ENCODE data around the gene CIAO1.
A peak's percentile ranks its signal among the peaks of the same experiment; 100 is the strongest.
"Not testable (repeated sequence)": the region's sequence is repeated elsewhere in the genome, so short reads cannot be mapped to it uniquely, and the experiment has no call there.

CIAO1 gene

GRCh38 chr2:96250188-96250587, 15.8 kb upstream of the CIAO1 start:
- no peak for DNase-seq

- no peak for DNase-seq
These were observed 14.2 kb upstream of the CIAO1 start for GRCh38 chr2:96251721-96252292.

GRCh38 chr2:96252526-96252925, 13.5 kb upstream of the CIAO1 start:
- DNase-seq: no peak

GRCh38 chr2:96253006-96253405, 13.0 kb upstream of the CIAO1 start:
- no peak for DNase-seq

DNA sequence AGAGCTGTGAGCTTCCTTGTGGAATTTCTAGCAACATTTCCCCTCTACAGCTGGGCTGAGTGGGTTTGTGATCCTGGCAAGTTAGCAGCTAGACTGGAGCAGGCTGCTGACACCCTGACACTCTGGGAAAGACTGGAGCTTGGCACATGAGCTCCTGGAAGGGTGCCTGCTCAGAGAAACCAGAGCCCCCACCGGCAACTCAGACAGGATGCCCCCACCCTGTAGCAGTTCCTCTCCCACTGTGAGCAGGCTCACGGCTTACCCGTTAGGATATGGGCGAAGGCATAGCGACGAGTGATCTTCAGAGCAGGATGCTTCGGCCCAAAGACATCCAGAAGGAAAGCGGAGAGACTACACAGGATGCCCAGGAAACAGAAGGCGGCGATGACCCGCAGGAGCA, 11.5 kb upstream of the CIAO1 start:
- DNase-seq: no peak

DNA sequence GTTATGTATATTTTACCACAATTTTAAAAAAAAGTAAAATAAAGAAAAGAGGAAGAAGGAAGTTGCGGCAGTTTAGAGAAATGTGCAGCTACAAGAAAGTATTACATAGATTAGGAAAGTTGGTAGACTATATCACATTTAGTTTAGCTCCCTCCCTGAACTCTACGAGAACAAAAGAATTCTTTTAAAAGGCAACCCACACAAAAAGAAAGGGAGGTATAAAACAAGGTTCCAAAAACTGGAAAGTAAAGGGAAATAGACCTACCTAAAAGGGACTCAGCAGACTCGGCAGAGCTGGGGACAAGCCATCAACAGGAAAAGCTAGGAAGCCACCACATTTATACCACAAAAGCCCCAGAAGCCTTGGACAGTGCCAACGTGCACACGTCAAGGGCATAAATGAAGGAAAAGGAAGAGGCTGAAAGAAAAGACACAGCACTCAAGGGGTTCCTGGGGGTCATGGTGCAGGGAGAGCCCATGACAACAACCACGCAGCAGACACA, 9.4 kb upstream of the CIAO1 start:
- DNase-seq: no peak

- not testable (repeated sequence) for DNase-seq
These were observed 8.3 kb upstream of the CIAO1 start for GRCh38 chr2:96257744-96258143.

DNA sequence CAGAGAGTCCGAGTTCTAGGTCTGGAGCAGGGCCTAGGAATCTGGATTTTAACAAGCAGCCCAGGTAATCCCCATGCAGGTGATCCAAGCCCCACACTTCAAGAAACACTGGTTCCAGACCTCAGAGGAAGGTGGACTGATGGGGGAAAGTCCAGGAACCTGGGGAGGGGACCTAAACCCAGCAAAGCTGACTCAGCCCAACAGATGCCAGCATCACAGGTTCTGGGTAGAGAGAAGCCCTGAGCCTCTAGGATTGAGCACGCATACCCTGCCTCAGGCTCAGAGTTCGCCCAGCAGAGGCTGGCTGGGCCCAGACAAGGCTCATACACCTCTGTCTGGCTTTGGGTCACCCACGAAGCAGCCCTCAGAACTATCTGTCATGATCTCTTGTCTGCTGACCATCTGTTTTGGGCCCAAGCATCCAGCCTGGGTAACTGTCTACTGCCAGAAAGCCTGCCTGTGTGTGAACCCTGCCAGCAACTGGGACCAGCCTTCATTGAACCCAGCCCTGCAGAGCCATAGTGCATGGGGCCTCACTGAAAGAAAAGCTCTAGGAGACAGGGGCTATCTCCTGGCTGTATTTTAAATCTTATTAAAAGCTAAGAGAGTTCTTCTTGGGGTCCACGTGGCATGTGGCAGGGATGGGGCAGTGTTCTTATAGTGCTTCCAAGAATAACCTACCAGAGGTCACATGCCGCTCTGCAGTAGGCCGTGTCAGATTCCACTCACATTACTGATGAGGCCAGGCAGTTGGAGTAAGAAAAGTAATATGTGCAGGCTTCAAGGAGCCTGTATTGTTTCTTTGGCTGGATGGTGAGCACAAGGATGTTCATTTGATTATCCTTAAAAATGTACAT, 7.6 kb upstream of the CIAO1 start:
- no peak for DNase-seq

DNA sequence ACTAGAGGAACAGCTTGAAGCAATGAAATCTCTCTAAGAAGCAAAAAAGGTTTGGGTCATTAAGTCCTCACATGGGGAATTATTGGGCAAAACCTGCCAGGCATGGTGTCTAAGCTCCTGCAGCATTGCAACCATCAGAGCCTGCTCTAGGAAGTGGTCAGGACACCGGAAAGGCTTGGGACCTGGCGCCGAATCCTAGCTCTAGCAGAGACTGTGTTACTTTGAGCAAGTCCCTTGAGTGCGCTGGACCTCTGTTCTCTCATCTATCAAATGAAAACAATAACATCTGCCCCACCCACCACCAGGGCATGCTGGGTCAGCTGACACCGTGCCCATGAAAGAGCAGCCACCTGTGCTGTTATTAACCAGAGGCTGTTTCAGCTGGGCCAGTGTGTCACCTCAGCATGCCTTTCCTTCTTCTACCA, 6.5 kb upstream of the CIAO1 start:
- no peak for DNase-seq

DNA sequence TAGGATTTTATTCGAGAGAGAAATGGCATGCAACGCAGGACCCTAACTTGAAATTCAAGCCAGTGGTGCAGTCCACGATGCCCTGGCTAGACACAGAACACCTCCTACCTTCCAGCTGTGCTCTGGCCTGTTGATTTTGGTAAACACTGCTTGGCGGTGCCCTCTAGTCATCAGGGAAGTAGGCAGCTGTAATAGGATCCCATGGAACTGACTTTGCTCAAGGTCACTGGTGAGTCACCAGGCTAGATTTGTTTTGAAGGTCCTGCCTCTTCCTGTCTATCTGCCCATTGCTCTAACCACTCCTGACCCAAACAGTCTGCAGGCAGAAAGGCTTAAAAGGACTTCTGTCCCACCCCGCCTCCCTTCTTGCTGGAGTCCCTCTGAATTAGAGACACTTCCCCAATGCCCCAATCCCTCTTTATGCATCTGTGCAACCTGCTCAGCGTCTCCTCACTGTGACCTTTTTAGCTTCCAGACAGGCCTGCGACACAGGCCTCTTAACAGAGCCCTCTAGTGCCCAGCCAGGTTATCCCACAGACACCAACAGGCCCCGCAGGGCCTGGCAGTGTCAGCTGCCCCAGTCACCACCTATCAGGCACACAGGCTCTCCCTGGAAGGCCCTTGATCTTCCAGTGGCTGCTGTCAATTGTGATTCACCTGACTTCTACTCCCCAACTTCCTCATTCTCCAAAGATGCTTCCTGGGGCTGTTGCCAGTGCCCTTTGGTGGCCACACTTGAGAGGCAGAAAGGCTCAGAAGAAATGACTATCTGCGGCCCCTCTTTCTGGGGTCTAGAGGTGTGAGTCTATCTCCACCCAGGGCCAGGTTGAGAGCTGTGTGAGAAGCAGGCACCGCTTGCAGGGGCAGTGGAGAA, 5.4 kb upstream of the CIAO1 start:
- no peak for DNase-seq

DNA sequence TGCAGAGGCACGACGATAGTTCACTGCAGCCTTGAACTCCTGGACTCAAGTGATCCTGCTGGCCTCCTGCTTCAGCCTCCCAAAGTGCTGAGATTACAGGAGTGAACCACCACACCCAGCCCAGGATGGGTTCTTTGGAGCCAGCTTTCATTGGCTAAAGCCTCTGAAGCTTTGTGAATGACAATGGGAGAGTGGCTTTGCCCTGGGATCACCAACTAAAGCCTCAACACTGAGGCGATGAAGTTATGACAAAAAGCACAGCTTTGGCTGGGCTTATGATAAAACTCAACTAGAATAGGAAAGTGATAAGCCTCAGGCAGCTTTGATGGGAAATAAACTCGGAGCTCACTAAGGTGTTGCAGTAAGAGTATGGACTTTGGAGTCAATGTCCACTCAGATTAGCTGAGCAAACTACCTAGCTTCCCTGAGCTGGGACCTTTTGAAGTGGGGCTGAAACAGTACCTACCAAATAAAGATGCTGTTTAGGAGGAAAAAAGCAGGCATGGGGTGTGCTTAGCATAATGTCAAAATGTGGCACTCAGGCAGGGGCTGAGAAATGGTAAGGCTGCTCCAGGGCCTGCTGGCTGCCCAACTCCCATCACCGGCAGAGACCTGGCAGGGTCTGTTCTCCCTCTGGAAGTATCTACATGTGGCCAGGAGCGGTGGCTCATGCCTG, 4.6 kb upstream of the CIAO1 start:
- DNase-seq: no peak

- DNase-seq: no peak
These were observed 3.7 kb upstream of the CIAO1 start for GRCh38 chr2:96262306-96262705.

- DNase-seq: no peak
These were observed 1.9 kb upstream of the CIAO1 start for GRCh38 chr2:96264086-96264485.

DNA sequence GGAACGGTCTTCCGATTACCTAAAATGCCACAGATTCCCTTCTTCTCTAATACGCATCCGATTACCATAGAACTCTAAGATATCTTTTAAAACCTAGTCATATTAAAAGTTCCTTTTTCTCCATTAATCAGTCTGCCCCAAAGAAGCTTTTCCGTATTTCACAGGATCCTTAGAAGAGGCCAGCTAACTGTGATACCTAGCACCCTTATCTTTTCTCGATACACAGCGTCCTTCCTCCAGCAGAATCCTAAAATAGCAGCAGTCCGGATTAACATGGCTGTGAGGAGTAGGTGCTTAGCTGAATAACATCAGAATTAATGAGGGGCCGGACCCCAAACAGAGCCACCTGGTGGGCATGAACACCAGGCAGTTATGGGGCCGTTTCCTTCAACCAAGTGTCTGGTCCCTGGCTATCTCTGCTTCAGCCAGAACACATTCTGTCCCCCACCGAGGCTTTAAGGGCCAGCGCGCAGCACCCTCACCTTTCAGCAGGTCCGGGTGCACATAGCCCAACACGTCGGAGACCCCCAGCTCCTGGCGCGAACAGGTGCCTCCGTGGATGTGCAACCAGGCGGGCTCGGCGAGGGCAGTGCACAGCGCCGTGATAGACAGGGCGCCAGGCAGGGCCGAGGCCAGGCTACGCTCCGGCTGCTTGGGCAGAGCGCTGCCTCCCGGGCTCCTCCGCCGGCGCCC, 1.2 kb upstream of the CIAO1 start:
- peak; percentile 5 for DNase-seq

- DNase-seq: peak; percentile 33
These were observed 631 bp upstream of the CIAO1 start for GRCh38 chr2:96265349-96265839.

GRCh38 chr2:96267159-96267971, 1.3 kb downstream of the CIAO1 start:
- peak; percentile 32 for DNase-seq

DNA sequence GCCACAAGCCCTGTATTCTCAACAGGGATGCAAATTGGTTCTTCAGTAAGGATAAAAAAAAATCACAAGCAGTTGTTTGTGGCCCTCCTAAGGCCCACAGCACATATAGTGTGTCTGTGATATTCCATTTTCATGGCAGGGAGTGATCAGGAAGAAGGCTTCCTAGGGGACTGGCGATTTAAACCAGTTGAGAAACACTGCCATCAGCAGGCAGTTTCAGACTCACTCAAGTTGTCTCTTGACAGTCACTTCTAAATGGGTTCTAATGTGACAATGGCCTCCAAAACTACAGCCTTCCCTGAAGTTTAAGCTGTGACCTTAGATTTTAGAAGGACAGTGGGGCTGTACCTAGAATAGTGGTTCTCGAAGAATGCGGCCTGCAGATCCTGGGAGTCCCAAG, 6.0 kb downstream of the CIAO1 start:
- no peak for DNase-seq

DNA sequence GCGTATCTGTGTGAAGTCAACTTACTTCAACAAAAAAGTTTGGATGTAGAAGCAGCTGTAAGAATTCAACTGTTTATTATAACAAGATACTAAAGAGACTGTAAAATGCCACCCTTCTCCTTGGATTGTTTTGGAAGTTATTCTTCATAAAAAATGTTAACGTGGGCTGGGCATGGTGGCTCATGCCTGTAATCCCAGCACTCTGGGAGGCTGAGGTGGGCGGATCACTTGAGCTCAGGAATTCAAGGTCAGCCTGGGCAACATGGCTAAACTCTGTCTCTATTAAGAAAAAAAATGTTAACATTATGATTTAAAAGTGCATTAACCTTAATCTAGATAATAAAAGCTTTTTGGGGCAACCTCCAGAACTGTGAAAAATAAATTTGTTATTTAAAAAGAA, 7.7 kb downstream of the CIAO1 start:
- no peak for DNase-seq

DNA sequence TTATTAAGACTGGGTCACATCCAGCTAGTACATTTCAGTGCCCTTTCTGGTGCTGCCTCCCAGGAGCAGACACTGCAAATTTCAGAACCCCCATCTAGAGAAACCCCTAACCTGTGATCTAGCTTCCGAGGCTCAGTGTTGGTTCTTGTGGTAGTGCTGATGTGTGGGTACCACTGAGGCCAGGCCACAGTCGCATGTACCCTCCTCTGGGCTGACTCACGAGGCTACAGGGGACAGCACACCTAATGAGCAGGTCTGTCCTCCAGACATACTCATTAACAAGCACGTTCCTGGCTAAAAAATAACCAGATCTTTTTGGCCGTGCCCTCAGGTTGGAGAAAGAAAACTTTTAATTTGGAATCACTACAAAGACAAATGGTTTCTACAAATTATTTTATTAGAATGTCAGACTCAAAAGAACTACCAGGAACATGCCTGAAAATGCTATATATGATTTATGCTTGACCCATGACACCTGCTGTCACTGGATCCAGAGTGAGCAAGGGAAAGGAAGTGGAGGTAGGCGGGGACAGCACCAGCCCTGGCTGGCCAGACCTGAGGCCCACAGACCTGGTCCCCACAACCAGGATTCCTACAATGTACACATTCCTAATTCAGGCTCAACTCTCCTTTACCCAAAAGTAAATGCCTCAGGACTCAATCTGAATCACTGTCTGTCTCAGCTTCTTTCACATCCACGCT, 8.5 kb downstream of the CIAO1 start:
- no peak for DNase-seq

GRCh38 chr2:96276787-96277499, 10.9 kb downstream of the CIAO1 start:
- DNase-seq: no peak

Measured in T-helper 9 cell (primary cell).